BLaER1 treated with 17β-estradiol and CSF1 and Interleukin-3, amounts not matched to agents 10 nM and 100 nM (cell line): ENCODE measurements around the gene RAPGEFL1.

Source experiments
- H3K27ac ChIP-seq, 11 experiments: shearing (Covaris generic); formaldehyde crosslinking; 2 replicates each; pipeline ENCODE4 v1.8.1; 2022
- H3K27me3 ChIP-seq, 11 experiments: shearing (Covaris generic); formaldehyde crosslinking; 2 replicates each; pipeline ENCODE4 v1.8.1; 2022
- H3K36me3 ChIP-seq, 11 experiments: shearing (Covaris generic); formaldehyde crosslinking; 2 replicates each; pipeline ENCODE4 v1.8.1; 2022
- H3K4me1 ChIP-seq, 10 experiments: shearing (Covaris generic); formaldehyde crosslinking; 2 replicates each; pipeline ENCODE4 v1.8.1; 2022
- H3K4me2 ChIP-seq, 11 experiments: shearing (Covaris generic); formaldehyde crosslinking; 2 replicates each; pipeline ENCODE4 v1.8.1; 2022
- H3K4me3 ChIP-seq, 10 experiments: shearing (Covaris generic); formaldehyde crosslinking; 2 replicates each; pipeline ENCODE4 v1.8.1; 2022
- H3K9ac ChIP-seq, 11 experiments: shearing (Covaris generic); formaldehyde crosslinking; 2 replicates each; pipeline ENCODE4 v1.8.1; 2022
- H3K9me3 ChIP-seq, 11 experiments: shearing (Covaris generic); formaldehyde crosslinking; replicated peaks in 1 of 11; 2 replicates each; pipeline ENCODE4 v1.8.1; 2022
- H4K20me1 ChIP-seq, 11 experiments: shearing (Covaris generic); formaldehyde crosslinking; 2 replicates each; pipeline ENCODE4 v1.8.1; 2022
- Cebpa-rat ChIP-seq, 11 experiments: shearing (Covaris generic); IDR thresholded peaks; 2 replicates each; pipeline ENCODE4 v1.8.1; 2022

RAPGEFL1 gene

GRCh38 chr17:40148527-40148926 is 28.7 kb upstream of the RAPGEFL1 start:
- H3K4me3 ChIP-seq = no peak overlapping the region
- no peaks in the 10 kb centered on the region for H3K27me3 ChIP-seq
- H3K9ac ChIP-seq = peak overlapping the region in 1 of 11 experiments; percentile 45; a peak in 2 of 22 replicates
- H3K4me2 ChIP-seq = no peak overlapping the region
- H3K9me3 ChIP-seq = no peaks in the 10 kb centered on the region
- H4K20me1 ChIP-seq = peaks cover 37 to 95% (median 69%) of the 10 kb centered on the region in 11 experiments; a peak in 20 of 22 replicates
- H3K36me3 ChIP-seq = peaks cover 79 to 100% (median 91%) of the 10 kb centered on the region in 11 experiments
- H3K27ac ChIP-seq = no peak overlapping the region
- peaks cover 20 to 39% (median 34%) of the 10 kb centered on the region in 10 experiments for H3K4me1 ChIP-seq
- no peak for TF ChIP-seq Cebpa-rat (IDR thresholded peaks at IDR 0.05)

DNA sequence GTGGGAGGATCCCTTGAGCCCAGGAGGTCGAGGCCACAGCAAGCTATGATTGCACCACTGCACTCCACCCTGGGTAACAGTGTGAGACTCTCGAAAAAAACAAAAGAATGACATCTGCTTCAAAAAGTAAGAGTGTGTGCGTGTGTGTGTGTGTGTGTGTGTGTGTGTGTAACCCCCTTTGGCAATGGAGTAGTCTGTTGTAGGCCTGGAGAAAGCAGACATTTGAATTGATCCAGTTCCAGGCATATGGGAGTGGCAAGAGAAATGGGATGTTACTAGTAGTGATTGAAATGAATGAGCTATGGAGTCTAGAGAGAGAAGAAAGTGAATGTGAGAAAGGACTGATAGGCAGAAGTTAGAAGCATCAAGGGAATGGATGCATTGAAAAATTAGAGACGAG is 27.0 kb upstream of the RAPGEFL1 start:
- Histone ChIP-seq H3K27me3 (no peaks in the 10 kb centered on the region), H3K4me2 (peak overlapping the region in 10 of 11 experiments; percentile 3 to 90 (median 72); a peak in 12 of 22 replicates), H4K20me1 (peaks cover 40 to 94% (median 75%) of the 10 kb centered on the region in 11 experiments; a peak in 20 of 22 replicates), H3K27ac (no peak overlapping the region), H3K9me3 (no peaks in the 10 kb centered on the region), H3K4me3 (no peak overlapping the region), H3K9ac (peak overlapping the region in 1 of 11 experiments; percentile 19; a peak in 1 of 22 replicates), H3K4me1 (peaks cover 20 to 43% (median 36%) of the 10 kb centered on the region in 10 experiments), H3K36me3 (peaks cover 82 to 100% (median 92%) of the 10 kb centered on the region in 11 experiments)
- no peak for TF ChIP-seq Cebpa-rat (IDR thresholded peaks at IDR 0.05)

DNA sequence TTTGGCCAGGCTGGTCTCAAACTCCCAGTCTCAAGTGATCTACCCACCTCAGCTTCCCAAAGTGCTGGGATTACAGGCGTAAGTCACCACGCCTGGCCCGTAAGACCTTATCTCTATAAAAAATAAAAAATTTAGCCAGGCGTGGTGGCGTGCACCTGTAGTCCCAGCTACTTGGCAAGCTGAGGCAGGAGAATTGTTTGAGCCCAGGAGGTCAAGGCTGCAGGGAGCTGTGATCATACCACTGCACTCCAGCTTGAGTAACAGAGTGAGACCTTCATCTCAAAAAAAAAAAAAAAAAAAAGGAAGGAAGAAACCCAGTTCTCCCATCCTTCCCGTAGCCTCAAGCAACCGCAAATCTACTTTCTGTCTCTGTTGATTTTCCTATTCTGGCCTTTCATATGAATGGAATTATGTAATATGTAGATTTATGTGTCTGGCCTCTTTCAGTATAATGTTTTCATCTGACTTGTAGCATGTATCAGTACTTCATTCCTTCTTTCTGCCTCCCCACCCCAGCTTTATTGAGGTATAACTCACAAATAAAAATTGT is 25.8 kb upstream of the RAPGEFL1 start:
- Histone ChIP-seq H3K4me1 (peaks cover 20 to 43% (median 36%) of the 10 kb centered on the region in 10 experiments), H3K4me2 (peak overlapping the region; percentile 61 to 90 (median 73)), H4K20me1 (peaks cover 42 to 94% (median 79%) of the 10 kb centered on the region in 11 experiments; a peak in 20 of 22 replicates), H3K4me3 (peak overlapping the region in 2 of 10 experiments; percentile 14 to 17; a peak in 2 of 20 replicates), H3K27me3 (no peaks in the 10 kb centered on the region), H3K27ac (peak overlapping the region in 5 of 11 experiments; percentile 14 to 40 (median 30); a peak in 7 of 22 replicates), H3K36me3 (peaks cover 81 to 100% (median 92%) of the 10 kb centered on the region in 11 experiments), H3K9me3 (no peaks in the 10 kb centered on the region), H3K9ac (peak overlapping the region in 8 of 11 experiments; percentile 8 to 57 (median 31); a peak in 9 of 22 replicates)
- no peak for TF ChIP-seq Cebpa-rat (IDR thresholded peaks at IDR 0.05)

DNA sequence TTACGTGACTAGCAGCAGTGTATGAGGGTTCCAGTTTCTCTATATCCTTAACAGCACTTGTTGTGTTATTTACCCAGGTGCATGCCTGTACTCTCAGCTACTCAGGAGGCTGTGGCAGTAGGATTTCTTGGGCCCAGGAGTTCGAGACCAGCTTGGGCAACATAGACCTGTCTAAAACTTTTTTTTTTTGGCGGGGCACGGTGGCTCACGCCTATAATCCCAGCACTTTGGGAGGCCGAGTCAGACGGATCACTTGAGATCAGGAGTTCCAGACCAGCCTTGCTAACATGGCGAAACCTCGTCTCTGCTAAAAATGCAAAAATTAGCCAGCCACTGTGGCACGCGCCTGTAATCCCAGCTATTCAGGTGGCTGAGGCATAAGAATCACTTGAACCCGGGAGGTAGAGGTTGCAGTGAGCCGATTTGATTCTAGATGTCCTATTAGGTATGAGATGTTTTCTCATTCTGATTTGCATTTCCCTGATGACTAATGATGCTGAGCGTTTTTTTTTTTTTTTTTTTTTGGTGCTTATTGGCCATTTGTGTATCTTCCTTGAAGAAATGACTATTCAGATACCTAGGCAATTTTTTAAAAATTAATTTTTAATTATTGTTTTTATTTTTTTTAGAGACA is 23.6 kb upstream of the RAPGEFL1 start:
- Histone ChIP-seq H3K4me1 (peaks cover 20 to 63% (median 48%) of the 10 kb centered on the region in 10 experiments), H3K27me3 (no peaks in the 10 kb centered on the region), H3K36me3 (peaks cover 64 to 100% (median 80%) of the 10 kb centered on the region in 11 experiments), H3K4me2 (peak overlapping the region in 6 of 11 experiments; percentile 11 to 47 (median 24); a peak in 7 of 22 replicates), H3K9me3 (no peaks in the 10 kb centered on the region), H3K27ac (peak overlapping the region in 4 of 11 experiments; percentile 2 to 39 (median 22); a peak in 2 of 22 replicates), H3K9ac (no peak overlapping the region), H4K20me1 (peaks cover 43 to 93% (median 73%) of the 10 kb centered on the region in 11 experiments; a peak in 21 of 22 replicates), H3K4me3 (no peak overlapping the region)
- TF ChIP-seq Cebpa-rat (IDR thresholded peaks at IDR 0.05) = no peak

DNA sequence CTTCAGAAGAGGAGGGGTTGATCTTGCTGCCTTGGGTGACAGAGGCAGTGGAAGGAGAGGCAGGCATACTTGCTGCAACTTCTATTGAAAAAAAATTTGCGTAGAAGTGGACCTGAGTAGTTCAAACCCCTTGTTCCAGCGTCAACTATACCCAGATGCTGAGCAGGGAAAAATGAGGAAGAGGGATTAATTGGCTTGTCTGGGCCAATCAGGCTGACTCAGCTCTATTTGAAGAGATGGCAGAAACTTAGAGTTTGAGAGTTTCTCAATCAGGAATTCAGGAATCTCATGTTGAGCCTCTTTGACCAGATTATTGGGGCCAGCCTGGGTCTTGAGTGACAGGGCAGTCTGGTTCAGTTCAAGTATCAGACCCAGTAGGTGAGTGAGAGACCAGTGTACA is 19.3 kb upstream of the RAPGEFL1 start:
- H3K4me3 ChIP-seq = 0 out of 20 replicates have a peak overlapping the region, but pooled peaks of 1 of the 10 experiments have one; percentile 9
- no peak overlapping the region for H3K9ac ChIP-seq
- H3K4me1 ChIP-seq = peaks cover 0 to 34% (median 19%) of the 10 kb centered on the region in 10 experiments; a peak in 15 of 20 replicates
- peak overlapping the region in 7 of 11 experiments; percentile 4 to 92 (median 70); a peak in 12 of 22 replicates for H3K4me2 ChIP-seq
- H3K27ac ChIP-seq = peak overlapping the region in 8 of 11 experiments; percentile 29 to 60 (median 48); a peak in 15 of 22 replicates
- H3K9me3 ChIP-seq = no peaks in the 10 kb centered on the region
- peaks cover 28 to 90% (median 62%) of the 10 kb centered on the region in 11 experiments; a peak in 21 of 22 replicates for H4K20me1 ChIP-seq
- H3K36me3 ChIP-seq = peaks cover 74 to 100% (median 83%) of the 10 kb centered on the region in 11 experiments
- H3K27me3 ChIP-seq = no peaks in the 10 kb centered on the region
- TF ChIP-seq Cebpa-rat (IDR thresholded peaks at IDR 0.05) = no peak

- Histone ChIP-seq H3K27me3 (no peaks in the 10 kb centered on the region), H3K4me1 (peaks cover 0 to 29% (median 16%) of the 10 kb centered on the region in 10 experiments; a peak in 15 of 20 replicates), H3K4me3 (no peak overlapping the region), H3K36me3 (peaks cover 74 to 100% (median 83%) of the 10 kb centered on the region in 11 experiments), H3K27ac (peak overlapping the region in 8 of 11 experiments; percentile 29 to 60 (median 48); a peak in 15 of 22 replicates), H4K20me1 (peaks cover 28 to 92% (median 61%) of the 10 kb centered on the region in 11 experiments; a peak in 21 of 22 replicates), H3K9ac (0 out of 22 replicates have a peak overlapping the region, but pooled peaks of 1 of the 11 experiments have one; percentile 8), H3K9me3 (no peaks in the 10 kb centered on the region), H3K4me2 (peak overlapping the region in 7 of 11 experiments; percentile 4 to 92 (median 70); a peak in 12 of 22 replicates)
- TF ChIP-seq Cebpa-rat (IDR thresholded peaks at IDR 0.05) = no peak
These were observed 18.7 kb upstream of the RAPGEFL1 start for GRCh38 chr17:40158438-40159013.

DNA sequence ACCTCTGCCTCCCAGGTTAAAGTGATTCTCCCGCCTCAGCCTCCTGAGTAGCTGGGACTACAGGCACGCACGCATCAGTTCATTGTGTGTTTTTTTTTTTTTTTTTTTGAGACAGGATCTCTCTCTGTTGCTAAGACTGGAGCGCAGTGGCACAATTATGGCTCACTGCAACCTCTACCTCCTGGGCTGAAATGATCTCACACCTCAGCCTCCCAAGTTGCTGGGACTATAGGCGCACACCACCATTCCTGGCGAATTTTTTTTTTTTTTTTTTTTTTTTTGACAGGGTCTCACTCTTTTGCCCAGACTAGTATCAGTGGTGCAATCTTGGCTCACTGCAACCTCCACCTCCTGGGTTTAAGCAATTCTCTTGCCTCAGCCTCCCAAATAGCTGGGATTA is 17.8 kb upstream of the RAPGEFL1 start:
- Histone ChIP-seq H3K9me3 (no peaks in the 10 kb centered on the region), H3K4me3 (no peak overlapping the region), H3K4me2 (no peak overlapping the region), H3K9ac (no peak overlapping the region), H3K27me3 (no peaks in the 10 kb centered on the region), H3K4me1 (peaks cover 0 to 23% (median 13%) of the 10 kb centered on the region in 10 experiments; a peak in 15 of 20 replicates), H3K27ac (no peak overlapping the region), H3K36me3 (peaks cover 75 to 100% (median 83%) of the 10 kb centered on the region in 11 experiments), H4K20me1 (peaks cover 32 to 91% (median 59%) of the 10 kb centered on the region in 11 experiments; a peak in 21 of 22 replicates)
- no peak for TF ChIP-seq Cebpa-rat (IDR thresholded peaks at IDR 0.05)

DNA sequence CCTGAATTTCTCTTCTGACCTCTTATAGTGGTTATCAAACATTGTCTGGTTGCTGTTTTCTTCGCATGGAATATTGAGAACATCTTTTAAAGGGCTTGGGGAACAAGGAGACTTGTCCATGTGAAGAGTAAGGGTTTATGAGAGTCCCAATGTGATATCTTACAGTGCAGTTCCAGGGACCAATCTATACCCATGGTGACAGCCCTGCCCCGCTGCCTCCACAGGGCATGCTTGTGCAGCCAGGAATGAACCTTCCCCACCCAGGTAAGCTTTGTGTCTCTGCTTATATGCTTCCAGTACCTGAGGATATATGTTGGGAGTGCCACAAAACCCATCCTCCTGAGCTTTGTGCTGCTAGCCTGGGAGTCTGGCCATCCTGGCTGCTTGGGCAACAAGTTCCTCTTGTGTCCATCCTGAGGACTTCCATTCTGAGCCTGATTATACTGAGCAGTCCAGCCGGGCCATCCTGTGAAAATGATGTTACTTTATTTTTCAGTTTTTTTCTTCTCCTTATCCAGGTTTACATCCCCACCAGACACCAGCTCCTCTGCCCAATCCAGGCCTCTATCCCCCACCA is 9.5 kb upstream of the RAPGEFL1 start:
- Histone ChIP-seq H3K9me3 (no peaks in the 10 kb centered on the region), H3K27me3 (no peaks in the 10 kb centered on the region), H3K36me3 (peaks cover 95 to 100% (median 100%) of the 10 kb centered on the region in 11 experiments), H3K4me1 (no peaks in the 10 kb centered on the region), H3K4me2 (no peak overlapping the region), H3K9ac (peak overlapping the region in 2 of 11 experiments; percentile 6 to 15; a peak in 2 of 22 replicates), H3K4me3 (no peak overlapping the region), H3K27ac (no peak overlapping the region), H4K20me1 (peaks cover 0 to 59% (median 40%) of the 10 kb centered on the region in 11 experiments; a peak in 17 of 22 replicates)
- TF ChIP-seq Cebpa-rat (IDR thresholded peaks at IDR 0.05) = no peak
